LHCN-M2 (cell line): ENCODE measurements around the gene CCBE1. TPM values are rescaled to one million over a fixed set of nuclear protein-coding genes. Genes with fewer than 3 reads are reported as not detected.
A peak's percentile ranks its signal among the peaks of the same experiment; 100 is the strongest.

Source experiments
- DNase-seq: peaks from one replicate; pipeline ENCODE4 v3.0.0-alpha.2; 2012; ENCODE audit warnings: low read depth
- total RNA-seq: library from RNA; depleted of rRNA; stranded (reverse); fragments of >200 nt; gene quantifications from 2 replicates; pipeline ENCODE4 v1.2.3, GENCODE V29; 2014

CCBE1 gene
- total RNA-seq, 1 experiment from 2014 or later: 54.9 TPM

- no peak for DNase-seq
Measured at GRCh38 chr18:59684777-59685176, 12.4 kb downstream of the CCBE1 start.

GRCh38 chr18:59681521-59682004 is 15.7 kb downstream of the CCBE1 start:
- no peak for DNase-seq

GRCh38 chr18:59681051-59681450 is 16.2 kb downstream of the CCBE1 start:
- no peak for DNase-seq

- DNase-seq: no peak
Measured at GRCh38 chr18:59675346-59675745, 21.9 kb downstream of the CCBE1 start.

GRCh38 chr18:59674903-59675270 is 22.3 kb downstream of the CCBE1 start:
- no peak for DNase-seq

- DNase-seq: no peak
Measured at GRCh38 chr18:59674186-59674902, 22.9 kb downstream of the CCBE1 start.

GRCh38 chr18:59672235-59672711 is 24.9 kb downstream of the CCBE1 start:
- DNase-seq: peak; percentile 87

GRCh38 chr18:59671551-59671950 is 25.7 kb downstream of the CCBE1 start:
- DNase-seq: no peak

- DNase-seq: no peak
Measured at GRCh38 chr18:59669872-59670657, 27.2 kb downstream of the CCBE1 start.

GRCh38 chr18:59667488-59667887 is 29.7 kb downstream of the CCBE1 start:
- no peak for DNase-seq

GRCh38 chr18:59666007-59666402 is 31.2 kb downstream of the CCBE1 start:
- peak; percentile 32 for DNase-seq

GRCh38 chr18:59665057-59666006 is 31.9 kb downstream of the CCBE1 start:
- peak; percentile 26 for DNase-seq

- DNase-seq: no peak
Measured at GRCh38 chr18:59664329-59664728, 32.9 kb downstream of the CCBE1 start.

GRCh38 chr18:59663096-59663495 is 34.1 kb downstream of the CCBE1 start:
- DNase-seq: no peak

- peak; percentile 32 for DNase-seq
Measured at GRCh38 chr18:59661891-59662701, 35.1 kb downstream of the CCBE1 start.

GRCh38 chr18:59660786-59661743 is 36.2 kb downstream of the CCBE1 start:
- peak; percentile 34 for DNase-seq

- no peak for DNase-seq
Measured at GRCh38 chr18:59660366-59660765, 36.9 kb downstream of the CCBE1 start.

GRCh38 chr18:59659508-59660170 is 37.6 kb downstream of the CCBE1 start:
- DNase-seq: peak; percentile 21

- no peak for DNase-seq
Measured at GRCh38 chr18:59658941-59659340, 38.3 kb downstream of the CCBE1 start.
